HG03571 (cell line): Measurements from ENCODE around the gene CCL1.

Experiments
- ATAC-seq: cut with Tn5 transposase; IDR thresholded peaks from one replicate; pipeline ENCODE4 v1.9.1; 2021; ENCODE audit not compliant: unreplicated experiment

The CCL1 gene

GRCh38 chr17:34363183-34363661 is at the start of gene CCL1:
CCL1 (minus strand) TSS chr17:34363233; CDS start chr17:34363161, 72 bp downstream.
- ATAC-seq, result no peak

- no peak for ATAC-seq
These were observed 49.5 kb upstream of the CCL1 start for GRCh38 chr17:34412534-34412933.

- ATAC-seq, result no peak
These were observed 48.8 kb upstream of the CCL1 start for GRCh38 chr17:34411646-34412421.

GRCh38 chr17:34409352-34409751 is 46.3 kb upstream of the CCL1 start:
- ATAC-seq, result no peak

GRCh38 chr17:34408439-34408838 is 45.4 kb upstream of the CCL1 start:
- ATAC-seq, result no peak

- ATAC-seq, result no peak
These were observed 43.2 kb upstream of the CCL1 start for GRCh38 chr17:34406226-34406625.

GRCh38 chr17:34403006-34403405 is 40.0 kb upstream of the CCL1 start:
- no peak for ATAC-seq

GRCh38 chr17:34401165-34401564 is 38.1 kb upstream of the CCL1 start:
- ATAC-seq, result no peak

- no peak for ATAC-seq
These were observed 37.4 kb upstream of the CCL1 start for GRCh38 chr17:34400301-34400931.

- no peak for ATAC-seq
These were observed 36.7 kb upstream of the CCL1 start for GRCh38 chr17:34399725-34400124.

- no peak for ATAC-seq
These were observed 36.0 kb upstream of the CCL1 start for GRCh38 chr17:34398990-34399389.

- no peak for ATAC-seq
These were observed 34.2 kb upstream of the CCL1 start for GRCh38 chr17:34397265-34397664.

GRCh38 chr17:34393401-34393800 is 30.4 kb upstream of the CCL1 start:
- ATAC-seq, result no peak

GRCh38 chr17:34391241-34391640 is 28.2 kb upstream of the CCL1 start:
- ATAC-seq, result no peak

- no peak for ATAC-seq
These were observed 27.6 kb upstream of the CCL1 start for GRCh38 chr17:34390649-34391048.

- no peak for ATAC-seq
These were observed 26.2 kb upstream of the CCL1 start for GRCh38 chr17:34389126-34389750.

- no peak for ATAC-seq
These were observed 24.5 kb upstream of the CCL1 start for GRCh38 chr17:34387566-34387965.

GRCh38 chr17:34386697-34387550 is 23.9 kb upstream of the CCL1 start:
- no peak for ATAC-seq

GRCh38 chr17:34386343-34386696 is 23.3 kb upstream of the CCL1 start:
- ATAC-seq, result no peak

GRCh38 chr17:34384822-34385605 is 22.0 kb upstream of the CCL1 start:
- ATAC-seq, result no peak
